Fibroblast of peridontal ligament (primary cell): ENCODE data around the gene EFHD2.
"Not testable (repeated sequence)": the region's sequence is repeated elsewhere in the genome, so short reads cannot be mapped to it uniquely, and the experiment has no call there.

ENCODE experiments used
- DNase-seq: peaks from one replicate; pipeline ENCODE4 v3.0.0-alpha.2; 2010; ENCODE audit errors: extremely low read depth

The EFHD2 gene, protein sequence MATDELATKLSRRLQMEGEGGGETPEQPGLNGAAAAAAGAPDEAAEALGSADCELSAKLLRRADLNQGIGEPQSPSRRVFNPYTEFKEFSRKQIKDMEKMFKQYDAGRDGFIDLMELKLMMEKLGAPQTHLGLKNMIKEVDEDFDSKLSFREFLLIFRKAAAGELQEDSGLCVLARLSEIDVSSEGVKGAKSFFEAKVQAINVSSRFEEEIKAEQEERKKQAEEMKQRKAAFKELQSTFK

DNA sequence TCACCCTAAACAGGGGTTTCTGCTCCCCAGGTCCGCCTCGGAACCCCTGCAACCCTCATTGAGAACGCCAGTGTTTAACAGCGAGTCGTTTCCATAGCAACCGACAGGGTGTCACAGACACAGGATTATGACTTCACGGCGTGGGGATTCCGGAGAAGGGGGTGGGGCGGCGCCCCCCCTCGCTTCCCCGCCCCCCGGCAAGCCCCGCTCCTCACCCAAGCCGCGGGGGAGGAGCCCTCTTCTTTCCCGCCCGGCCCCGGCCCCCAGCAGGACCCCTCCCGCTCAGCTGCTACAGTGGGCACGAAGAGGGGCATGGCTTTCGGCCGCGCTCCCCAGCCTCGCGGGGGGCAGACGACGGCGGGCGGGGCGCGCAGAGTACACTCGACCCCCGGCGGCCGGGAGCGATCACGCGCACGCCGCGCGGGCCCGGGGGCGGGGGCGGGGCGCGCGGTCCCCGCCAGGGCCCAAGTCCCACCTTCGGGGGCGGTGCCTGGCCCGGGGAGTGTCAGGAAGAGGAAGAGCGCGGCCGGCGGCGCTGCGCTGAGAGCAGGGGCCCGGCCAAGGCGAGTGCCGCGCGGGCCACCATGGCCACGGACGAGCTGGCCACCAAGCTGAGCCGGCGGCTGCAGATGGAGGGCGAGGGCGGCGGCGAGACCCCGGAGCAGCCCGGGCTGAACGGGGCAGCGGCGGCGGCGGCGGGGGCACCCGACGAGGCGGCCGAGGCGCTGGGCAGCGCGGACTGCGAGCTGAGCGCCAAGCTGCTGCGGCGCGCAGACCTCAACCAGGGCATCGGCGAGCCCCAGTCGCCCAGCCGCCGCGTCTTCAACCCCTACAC is at the start of gene EFHD2:
Gene EFHD2 (plus strand): TSS at position 501 of the 835 bp plus-strand sequence. CDS start 84 bp downstream, at position 585.
- DNase-seq: peak; percentile 68

DNA sequence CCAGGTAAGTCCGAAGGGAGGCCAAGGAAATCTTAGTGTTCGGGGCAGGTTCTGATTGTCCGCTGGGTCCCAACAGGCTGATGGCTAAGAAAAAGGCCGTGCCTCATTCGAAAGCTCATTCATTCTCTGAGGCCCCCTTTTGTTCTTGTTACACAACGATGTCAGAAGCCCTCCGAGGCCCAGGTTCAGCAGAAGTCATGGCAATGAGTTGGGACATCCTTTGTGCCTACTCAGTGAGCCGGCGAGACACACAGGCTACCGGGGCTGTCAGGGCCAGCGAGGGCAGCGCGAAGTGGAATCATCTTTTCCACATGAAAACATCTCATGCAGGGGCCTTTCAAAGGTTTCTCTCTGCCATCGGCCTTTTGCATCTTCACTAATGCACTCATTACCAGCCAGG is 49.0 kb upstream of the EFHD2 start:
- DNase-seq: no peak

DNA sequence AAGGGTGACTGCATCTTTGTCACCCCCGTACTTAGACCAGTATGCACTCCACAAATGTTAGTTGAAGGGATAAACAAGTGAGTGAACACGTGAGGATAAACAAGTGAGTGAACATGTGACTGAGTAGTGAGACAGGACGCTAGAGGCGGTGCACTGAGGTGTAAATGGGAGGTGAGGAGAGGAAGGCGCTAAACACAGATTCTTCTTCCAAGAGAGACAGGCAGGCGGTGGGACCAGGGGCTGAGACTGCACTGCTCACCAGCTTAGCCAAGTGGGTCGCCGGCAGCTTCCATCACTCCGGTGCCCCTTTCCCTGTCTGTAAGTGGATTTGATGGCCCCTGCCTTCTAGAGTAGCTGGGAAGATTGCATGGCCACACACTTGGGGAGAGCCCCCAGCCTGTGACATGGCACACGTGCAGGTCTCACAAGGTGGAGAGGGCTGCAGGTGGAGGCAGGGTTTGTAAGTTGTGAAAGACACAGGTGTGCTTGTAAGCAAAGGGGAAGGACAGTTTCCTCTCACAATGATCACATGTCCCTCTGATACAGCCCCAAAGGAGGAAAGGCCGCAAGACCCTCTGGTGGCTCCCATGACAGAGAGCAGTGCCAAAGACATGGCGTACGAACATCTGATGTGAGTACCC is 47.5 kb upstream of the EFHD2 start:
- no peak for DNase-seq

DNA sequence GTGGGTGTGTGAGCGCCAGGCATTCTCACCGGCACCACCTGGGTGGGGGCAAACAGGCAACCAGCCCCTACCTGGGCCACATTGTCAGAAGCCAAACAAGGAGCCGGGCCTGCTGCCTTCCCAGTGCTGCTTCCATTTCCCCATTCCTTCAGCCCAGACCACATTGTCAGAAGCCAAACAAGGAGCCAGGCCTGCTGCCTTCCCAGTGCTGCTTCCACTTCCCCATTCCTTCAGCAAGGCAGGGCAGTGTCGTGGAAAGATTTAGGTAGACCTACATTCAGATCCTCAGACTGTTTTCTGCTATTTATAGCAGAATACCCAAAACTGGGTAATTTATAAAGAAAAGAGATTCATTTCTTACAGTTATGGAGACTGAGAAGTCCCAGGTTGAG is 47.0 kb upstream of the EFHD2 start:
- DNase-seq: no peak

DNA sequence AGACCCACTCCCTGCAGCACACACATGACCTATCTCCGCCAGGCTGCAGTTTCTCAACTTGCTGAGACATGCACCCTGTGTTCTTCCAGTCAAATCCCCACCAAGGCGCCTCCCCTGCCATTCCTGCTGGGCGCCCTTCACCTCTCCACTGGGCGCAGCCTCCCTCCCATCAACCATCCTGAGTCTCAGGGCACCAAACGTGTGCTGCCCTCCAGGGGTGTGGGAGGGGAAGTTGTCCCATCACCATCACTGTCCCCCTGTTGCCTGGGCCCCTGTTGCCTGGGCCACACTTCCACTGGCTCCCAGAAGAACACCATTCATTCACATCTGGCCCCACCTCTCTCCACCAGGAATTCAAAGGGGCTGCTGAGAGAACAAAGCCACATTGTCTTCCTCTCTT is 44.9 kb upstream of the EFHD2 start:
- DNase-seq: no peak

DNA sequence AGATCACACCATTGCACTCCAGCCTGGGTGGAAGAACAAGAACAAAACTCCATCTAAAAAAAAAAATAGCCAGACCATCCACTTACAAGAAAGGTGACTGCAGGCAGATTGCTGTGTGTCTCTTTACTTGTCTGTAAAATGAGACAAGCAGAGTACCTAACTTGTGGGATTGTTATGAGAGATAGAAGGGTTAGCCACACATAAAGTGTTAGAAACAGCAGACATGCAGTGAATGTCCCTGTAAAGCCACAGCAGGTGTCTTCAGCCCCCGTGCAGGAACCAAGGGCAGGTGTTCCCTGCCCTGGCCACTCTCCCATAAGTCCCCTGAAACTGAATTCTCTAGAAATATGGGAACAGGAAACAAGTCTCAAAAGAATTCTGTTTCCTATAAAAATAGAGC is 40.8 kb upstream of the EFHD2 start:
- DNase-seq: no peak

DNA sequence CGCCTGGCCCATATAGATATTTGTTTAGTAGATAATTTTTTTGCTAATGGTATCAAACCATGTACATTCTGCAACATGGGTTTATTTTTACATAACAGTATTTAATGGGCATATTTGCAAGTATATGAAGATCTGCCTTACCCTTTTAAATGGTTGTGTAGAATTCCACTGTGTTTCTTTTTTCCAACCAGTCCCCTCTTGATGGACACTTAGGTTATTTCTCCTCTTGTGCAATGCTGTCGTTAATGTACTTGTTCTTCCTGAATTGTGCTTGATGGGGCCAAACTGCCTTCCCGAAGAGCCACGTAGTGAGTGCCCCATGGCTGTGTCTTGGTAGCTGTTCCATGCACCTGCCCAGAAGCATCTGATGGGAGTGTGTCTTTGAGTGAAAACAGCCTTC is 39.4 kb upstream of the EFHD2 start:
- no peak for DNase-seq

DNA sequence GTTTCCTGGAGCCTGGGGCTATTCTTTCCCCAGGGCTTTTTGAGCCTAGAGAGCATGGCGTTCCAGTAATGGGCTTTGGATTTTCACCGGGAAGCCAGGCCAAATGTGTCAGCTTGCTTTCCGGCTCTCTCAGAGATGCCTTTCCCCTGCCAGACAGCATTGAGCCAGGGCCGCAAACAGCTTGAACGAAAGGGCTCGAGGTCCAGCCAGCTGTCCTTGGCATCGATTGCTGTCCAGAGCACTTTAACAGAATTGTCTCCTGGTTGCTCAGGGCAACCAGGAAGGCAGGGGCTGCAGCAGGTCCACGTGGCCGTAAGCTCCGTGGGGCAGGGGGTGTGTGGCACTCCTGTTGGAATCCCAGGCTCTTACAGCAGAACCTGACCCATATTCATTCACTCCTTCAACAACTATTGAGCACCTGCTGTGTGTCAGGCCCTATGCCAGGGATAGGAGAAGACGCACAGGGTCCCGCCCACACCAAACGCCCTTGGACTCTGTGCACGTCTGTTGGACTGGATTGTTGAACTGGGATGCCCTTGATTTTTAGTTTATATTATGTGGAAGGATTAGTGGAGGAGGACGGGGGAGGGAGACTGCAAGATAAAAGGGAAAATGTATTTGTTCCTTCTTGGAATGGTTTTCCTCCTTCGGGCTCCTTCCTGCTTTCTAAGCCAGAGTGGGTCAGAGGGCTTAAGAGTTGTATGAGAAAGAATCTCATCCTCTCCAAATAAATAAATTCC is 38.7 kb upstream of the EFHD2 start:
- DNase-seq: no peak

DNA sequence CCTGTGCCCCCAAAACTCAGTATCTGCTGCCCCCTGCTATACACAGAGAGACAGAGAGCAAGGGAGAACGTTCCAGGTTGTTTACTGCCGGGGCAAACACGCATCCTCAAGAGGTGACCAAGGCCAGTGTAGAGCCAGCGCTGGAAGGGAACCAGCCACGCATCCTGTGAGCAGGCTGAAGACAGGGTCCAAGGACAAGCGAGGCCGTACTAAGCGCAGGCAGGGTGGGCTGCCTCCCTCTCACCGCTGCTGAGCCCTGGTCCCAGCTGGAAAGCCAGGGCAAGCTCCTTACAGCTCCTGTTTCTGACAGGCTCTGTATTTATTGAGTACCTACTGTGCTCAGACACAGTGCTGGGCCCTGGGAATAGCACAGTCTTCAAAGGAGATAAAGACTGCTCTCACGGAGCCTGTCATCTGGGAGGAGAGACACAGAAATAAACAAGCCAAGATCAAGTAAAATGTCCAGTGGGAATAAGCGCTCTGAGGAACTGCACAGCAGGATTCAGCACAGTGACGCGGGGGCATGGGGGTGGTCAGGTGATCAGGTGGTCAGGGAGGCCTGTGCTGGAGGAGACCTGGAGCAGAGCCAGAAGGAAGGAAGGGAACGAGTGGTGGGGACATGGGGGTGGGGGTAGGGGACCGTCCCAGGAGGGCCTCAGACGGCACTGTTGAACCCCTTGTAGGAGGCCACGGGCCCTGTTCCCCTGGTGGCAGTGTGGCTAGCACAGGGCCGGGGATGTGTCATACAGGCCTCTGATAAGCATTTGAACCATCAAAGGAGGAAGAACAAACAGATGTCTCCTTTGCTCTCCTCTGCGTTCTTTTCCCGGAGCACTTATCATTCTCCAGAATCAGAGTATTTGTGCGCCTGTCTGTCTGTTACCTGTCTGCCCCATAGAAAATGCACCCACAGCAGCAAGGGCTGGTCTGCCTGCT is 37.8 kb upstream of the EFHD2 start:
- no peak for DNase-seq

DNA sequence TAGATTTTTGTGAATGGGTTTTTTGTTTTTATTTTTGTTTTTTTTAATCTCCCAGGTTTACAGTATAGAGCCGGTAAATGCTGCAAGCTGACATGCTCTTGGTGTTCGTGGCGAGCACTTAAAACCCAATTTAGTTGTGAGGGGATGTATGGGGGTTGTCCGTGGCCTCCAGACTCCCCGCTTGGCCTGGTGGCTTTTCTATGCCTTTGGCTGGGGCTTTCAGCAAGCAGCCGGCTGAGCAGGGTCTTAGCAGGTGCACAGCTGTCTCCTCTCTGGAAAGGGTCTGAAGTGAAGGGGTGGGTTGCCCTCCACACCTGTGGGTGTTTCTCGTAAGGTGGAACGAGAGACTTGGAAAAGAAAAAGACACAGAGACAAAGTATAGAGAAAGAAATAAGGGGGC is 31.0 kb upstream of the EFHD2 start:
- no peak for DNase-seq

DNA sequence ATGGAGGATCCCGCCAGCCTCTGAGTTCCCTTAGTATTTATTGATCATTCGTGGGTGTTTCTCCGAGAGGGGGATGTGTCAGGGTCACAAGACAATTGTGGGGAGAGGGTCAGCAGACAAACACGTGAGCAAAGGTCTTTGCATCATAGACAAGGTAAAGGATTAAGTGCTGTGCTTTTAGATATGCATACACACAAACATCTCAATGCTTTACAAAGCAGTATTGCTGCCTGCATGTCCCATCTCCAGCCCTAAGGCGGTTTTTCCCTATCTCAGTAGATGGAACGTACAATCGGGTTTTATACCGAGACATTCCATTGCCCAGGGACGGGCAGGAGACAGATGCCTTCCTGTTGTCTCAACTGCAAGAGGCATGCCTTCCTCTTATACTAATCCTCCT is 30.5 kb upstream of the EFHD2 start:
- not testable (repeated sequence) for DNase-seq

DNA sequence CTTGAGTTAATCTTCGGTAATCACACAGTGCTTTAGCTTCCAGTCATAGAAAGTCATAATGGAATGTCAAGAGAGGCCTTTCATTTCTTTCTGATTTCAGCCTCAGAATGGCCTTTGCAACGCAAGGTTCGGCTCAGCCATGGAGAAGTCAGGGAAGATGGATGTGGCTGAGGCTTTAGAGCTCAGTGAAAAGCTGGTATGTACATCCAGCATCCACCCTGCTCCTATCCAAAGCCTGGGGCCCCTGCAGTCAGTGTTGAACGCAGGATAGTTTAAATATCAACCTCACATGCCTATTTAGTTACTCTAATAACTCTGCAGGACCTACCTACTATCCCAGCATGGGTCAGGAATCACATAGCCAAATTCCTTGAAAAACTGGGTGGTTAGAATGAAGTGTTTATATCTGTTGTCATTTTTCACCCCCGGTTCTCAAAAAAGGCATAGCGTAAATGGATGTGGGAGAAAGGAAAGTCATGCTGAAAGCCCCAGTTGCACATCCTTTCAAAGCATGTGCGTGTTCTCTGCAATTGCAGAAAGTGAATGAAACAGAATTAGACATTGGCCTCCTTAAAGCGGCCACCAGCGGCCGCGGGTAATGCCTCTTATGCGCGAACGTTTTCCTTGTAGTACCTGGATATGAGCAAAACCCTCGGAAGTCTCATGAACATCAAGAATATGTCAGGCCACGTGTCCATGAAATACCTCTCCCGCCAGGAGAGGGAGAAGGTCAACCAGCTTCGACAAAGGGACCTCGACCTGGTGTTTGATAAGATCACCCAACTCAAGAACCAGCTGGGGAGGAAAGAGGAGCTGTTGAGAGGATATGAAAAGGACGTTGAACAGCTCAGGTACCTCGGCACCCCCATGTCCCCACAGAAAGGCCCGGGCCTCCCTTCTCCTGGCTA is 28.8 kb upstream of the EFHD2 start:
- no peak for DNase-seq

DNA sequence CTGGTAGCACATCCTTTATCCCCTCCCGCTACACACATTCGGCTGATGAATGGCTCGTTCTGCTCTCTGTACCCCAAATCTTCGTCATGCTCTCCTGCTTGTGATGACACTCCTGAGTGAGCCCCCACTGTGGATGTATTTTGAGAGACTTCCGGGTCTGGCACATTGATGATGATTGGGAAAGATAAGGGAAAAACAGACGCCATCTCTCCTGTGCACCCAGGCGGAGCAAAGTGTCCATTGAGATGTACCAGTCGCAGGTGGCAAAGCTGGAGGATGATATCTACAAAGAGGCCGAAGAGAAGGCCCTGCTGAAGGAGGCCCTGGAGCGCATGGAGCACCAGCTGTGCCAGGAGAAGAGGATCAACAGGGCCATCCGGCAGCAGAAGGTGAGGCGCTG is 27.9 kb upstream of the EFHD2 start:
- DNase-seq: no peak

DNA sequence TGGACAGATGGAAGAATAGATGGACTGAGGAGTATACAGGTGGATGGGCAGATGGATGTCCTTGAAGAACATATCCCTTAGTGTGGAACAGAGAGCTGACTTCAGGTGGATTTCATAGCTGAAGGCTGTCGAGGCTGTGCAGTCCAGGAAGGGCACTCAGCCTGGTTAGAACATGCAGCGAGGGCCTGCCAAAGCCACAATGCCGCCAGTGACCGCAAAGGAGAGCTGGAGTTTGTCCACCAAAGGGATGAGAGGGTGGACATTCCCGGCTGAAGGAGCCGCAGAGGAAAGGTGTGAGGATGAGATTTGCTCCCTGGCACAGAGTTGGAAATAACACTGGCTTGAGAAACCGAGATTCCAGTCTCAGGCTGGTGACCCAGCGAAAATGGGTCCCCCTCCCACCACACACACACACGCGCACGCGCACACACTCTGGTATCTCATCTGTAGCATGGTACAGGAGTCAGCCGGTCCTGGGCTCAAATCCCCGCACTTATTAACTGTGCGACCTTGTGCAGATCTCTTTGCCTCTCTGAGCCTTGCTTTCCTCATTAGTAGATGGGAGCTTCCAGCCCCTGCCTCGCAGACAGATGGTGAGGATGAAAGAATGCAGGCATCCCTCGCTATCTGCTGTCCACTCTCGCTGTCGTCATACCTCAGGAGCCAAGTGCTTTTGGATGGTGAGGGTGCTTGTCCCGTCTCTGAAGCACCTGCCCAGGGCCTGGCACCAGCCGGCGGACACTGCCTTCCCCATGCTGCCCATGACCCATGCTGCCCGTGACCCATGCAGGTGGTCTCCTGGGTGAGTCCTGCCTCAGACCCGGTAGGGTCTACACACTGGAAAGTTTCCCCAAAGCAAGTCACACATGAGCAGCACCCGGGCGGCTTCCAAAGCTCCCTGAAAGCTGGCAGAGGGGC is 26.8 kb upstream of the EFHD2 start:
- no peak for DNase-seq

DNA sequence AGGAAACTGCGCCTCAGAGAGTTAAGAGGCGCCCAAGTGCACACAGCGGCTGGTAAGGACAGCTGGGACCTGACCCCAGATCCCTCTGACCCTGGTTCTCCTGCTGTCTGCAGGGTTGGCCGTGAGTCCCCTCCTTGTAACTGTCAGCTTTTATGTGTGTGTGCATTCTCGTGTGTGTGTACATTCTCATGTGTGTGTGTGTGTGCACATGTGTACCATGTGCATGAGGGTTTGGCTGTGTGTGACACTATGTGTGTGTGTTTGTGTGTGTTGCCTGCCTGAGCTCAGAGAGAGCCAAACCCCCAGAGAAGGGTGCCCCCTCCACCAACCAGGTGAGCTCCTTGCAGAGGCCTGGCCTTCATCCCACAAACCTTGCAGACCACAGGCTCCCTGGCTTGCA is 25.9 kb upstream of the EFHD2 start:
- no peak for DNase-seq

DNA sequence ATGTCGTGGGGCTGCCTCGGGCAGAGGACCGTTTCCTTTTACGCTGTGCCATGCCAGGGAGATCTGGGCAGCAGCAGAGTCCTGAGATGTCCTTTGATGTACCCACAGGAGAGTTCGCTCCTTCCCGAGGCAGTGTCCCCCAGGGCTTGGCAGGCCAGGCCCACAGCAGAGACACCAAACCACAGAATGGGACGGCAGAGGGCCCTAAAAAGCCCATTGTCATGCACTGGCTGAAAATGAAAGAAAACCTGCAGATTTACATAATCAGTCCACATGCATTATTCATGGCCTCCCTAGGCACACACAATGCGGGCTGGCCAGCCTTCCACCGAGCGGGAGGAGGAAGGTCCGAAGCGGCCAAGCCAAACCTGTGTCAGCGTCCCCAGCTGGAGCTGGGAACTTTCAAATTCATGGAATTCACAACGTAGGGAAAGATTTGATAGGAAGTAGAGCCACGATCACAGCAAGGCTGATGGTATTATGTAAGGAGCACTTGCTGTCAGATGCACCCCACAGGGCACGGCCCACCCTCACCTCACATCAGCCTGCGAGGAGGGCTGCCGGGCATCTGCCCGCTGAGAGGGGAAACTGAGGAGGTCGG is 25.3 kb upstream of the EFHD2 start:
- DNase-seq: peak; percentile 45

DNA sequence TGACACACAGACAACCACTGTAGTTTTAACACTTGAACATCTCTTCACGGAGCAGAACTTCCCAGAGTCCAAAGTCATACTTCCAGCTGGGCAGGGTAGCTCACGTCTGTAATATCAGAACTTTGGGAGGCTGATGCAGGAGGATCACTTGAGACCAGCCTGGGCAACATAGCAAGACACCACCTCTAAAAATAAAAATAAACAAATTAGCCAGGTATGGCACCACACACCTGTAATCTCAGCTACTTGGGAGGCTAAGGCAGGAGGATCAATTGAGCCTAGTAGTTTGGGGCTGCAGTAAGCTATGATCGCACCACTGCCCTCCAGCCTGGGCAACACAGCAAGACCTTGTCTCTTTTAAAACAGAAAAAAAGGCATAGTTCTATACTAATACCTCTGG is 24.3 kb upstream of the EFHD2 start:
- no peak for DNase-seq

DNA sequence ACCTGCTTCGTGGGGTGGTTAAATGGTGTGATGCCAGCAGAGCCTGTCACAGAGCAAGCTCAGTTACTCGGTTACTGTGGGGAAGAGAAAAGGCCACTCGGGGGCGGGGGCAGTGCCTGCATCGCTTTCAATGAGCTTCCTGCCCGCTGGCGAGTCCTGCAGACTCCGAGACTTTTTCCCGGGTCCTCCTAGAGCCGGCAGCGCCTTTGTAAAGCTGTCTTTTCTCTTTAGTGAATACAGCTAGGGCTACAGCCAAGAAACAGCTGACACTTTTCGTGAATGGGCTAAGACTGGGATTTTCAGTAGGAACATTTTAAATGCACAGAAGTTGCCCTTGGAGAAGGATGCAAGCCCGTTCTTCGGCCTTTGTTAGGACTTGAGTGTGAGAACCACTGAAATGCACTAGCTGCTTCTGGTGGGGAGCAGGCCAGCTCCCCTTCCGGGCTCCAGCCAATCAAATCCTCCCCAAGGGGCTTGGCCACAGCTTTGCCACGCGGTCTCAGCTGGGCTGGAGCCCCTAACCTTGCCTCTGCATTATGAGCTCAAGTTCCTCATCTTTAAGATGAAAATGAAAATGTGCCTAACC is 23.4 kb upstream of the EFHD2 start:
- peak; percentile 13 for DNase-seq
